Raji (cell line): Measurements from ENCODE around the gene GOSR1.

ENCODE experiments used
- POLR2A ChIP-seq: IDR thresholded peaks from 2 replicates; pipeline ENCODE4 v1.6.1; 2011; ENCODE audit warnings: low read depth, low read length, control low read depth; ENCODE audit not compliant: insufficient read depth

The GOSR1 gene

DNA sequence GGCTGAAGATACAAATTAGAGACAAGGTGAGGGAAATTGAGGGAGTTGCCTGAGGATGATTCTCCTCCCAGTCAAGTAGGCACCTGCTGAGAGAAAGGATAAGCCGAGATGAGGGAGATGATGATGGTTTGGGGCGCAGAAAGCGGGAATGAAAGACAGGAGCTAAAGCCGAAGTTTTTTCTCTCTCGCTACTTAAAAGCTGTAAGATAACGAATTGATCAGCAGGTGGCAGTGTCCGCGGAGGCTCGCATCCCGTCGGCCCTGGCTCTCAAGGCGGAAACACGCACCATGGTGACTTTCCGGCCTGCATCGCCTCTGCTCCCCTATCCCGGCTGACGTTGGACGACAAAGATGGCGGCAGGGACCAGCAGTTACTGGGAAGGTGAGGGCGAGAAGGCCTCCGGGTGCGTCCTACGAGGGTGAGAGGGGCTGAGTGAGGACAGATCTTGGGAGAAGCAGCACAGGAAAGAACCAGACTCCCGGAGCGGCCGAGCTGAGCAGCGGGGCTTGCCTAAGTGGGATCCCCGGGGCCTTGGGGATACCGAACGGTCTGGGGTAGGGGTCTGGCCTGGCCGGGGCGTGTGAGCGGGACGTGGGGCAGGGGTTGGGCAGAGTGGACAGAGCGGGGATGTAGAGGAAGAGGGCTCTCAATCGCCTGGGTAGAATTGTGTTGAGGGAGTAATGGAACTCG lies at the start of gene GOSR1:
GOSR1 (plus strand) TSS at position 326 of the 691 bp plus-strand sequence; CDS start at position 352, 26 bp downstream.
- TF ChIP-seq POLR2A, result peak; percentile 98

DNA sequence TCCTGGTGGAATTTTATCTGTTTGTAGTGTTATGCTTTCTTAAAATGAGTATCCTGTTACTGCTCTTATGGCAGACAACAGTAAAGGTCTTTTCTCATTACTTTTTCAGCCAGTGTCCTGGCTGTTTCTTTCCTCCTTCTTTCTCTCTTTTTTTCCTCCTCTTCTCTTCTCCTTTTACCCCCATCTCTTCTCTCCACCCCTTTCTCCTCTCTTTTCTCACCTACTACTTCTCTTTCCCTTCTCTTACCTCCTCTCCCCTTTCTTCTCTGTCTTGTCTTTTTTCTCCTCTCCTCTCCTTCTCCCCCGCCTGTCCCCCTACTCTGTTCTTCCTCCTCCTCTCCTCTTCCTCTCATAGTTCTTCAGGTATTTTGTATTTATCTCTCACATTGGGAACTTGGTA lies 49.6 kb upstream of the GOSR1 start:
- TF ChIP-seq POLR2A, result no peak

DNA sequence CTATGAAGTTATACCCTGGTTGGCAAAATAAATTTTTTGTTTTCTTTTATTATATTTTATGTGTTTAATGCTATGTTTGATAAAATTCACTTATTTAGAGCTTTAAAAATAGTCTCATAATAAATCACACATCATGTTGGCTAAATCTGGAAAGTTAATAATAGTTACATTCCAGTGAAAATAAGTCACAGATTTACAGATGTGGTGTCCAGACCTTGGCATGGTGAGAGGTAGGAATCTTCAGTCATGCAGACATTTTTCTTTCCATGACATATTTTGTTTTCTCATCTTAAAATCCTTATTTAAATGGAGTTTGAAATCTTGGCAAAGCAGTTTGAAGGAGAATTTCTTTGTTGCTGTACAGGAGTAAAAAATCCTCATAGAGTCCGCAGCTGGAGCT lies 48.1 kb upstream of the GOSR1 start:
- TF ChIP-seq POLR2A, result no peak

DNA sequence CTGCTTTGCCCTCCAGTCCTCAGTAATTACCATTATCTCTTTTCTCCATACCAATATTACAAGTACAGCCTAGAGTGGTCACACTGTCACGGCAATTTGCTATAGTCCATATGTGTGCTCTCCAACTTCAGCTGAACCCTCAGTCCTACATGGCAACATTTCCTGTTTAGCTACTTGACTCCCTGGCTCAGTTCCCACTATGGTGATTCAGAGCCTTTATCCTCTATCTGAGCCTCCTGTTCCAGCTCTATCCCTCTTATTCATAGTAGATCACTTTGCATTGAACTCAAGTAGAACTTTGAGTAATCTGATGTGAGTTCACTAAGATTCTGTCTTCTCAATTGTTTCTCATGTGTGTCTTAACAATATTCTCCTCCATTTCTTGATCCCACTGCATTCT lies 43.7 kb upstream of the GOSR1 start:
- no peak for TF ChIP-seq POLR2A

DNA sequence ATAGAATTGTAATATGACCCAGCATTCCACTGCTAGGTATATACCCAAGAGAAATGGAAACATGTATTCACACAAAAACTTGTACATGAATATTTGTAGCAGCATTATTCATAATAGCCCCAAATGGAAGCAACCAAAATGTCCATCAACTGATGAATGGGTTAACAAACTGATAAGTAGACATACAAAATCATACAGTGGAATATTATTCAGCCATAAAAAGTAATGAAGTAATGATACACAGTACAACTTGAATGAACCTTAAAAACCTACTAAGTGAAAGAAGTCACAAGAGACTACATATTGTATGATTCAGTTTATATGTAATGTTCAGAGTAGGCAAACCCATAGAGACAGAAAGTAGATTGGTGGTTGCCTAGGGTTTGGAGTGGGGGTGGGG lies 40.5 kb upstream of the GOSR1 start:
- no peak for TF ChIP-seq POLR2A

DNA sequence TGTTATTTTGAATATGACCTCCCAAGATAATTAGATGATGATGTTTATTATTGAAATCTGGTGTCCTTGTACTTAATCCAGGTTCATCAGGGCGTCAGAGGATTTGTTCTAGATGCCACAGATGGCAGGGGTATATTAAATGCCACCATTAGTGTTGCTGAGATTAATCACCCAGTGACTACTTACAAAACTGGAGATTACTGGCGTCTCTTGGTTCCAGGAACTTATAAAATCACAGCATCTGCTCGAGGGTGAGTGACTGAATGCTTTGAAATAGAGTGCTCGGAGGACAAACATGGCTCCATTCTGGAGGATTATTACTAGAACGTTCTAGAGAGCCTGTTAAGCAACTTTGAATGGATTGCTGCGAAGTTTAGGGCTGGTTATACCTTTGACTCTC lies 33.5 kb upstream of the GOSR1 start:
- TF ChIP-seq POLR2A, result no peak

DNA sequence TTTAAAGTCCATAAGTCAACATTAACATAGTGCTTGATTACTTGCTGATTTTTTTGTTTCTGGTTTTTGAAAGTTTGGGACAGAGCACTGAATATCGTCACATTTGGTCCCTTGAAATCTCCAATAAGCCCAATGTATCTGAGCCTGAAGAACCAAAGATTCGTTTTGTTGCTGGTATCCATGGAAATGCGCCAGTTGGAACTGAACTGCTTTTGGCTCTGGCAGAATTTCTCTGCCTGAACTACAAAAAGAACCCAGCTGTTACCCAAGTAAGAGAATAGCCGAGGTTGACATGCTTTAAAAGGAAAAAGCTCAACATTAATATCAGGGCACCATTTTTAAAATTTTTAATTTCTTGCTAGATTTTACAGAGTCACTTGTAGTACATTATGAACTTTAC lies 27.7 kb upstream of the GOSR1 start:
- TF ChIP-seq POLR2A, result no peak

DNA sequence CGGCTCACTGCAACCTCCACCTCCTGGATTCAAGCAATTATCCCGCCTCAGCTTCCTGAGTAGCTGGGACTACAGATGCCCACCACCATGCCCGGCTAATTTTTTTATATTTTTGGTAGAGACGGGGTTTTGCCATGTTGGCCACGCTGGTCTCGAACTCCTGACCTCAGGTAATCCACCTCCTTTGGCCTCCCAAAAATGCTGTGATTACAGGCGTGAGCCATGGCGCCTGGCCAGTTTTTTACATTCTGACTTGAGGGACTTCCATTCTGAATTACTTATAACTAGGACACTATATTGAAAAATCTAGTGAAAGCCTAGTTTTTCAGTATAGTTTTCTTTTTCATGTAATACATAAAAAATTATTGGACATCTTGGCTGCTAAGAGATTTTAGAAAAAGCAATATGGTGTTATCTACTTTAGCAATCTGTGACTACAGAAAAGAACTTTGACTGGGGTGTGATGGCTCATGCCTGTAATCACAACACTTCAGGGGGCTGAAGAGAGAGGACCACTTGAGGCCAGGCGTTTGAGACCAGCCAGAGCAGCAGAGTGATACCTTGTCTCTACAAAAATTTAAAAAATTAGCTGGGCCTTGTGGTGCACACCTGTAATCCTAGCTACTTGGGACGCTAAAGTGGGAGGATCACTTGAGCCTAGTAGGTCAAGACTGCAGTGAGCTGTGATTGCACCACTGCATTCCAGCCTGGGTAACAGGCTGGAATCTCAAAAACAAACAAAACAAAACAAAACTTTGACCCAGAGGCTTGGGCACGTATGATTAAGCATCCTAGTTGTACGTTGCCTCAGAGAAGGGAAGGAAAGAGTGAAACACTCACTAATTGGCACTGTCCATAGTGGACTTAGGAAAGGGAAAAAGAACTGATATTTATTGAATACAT lies 26.8 kb upstream of the GOSR1 start:
- no peak for TF ChIP-seq POLR2A

DNA sequence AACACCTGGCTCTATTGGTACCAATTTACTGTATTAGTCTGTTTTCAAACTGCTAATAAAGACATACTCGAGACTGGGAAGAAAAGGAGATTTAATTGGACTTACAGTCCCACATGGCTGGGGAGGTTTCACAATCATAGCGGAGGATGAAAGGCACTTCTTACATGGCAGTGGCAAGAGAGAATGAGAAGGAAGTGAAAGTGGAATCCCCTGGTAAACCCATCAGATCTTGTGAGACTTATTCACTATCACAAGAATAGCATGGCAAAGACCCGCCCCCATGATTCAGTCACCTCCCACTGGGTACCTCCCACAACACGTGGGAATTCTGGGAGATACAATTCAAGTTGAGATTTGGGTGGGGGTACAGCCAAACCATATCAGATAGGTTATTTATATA lies 22.6 kb upstream of the GOSR1 start:
- no peak for TF ChIP-seq POLR2A

DNA sequence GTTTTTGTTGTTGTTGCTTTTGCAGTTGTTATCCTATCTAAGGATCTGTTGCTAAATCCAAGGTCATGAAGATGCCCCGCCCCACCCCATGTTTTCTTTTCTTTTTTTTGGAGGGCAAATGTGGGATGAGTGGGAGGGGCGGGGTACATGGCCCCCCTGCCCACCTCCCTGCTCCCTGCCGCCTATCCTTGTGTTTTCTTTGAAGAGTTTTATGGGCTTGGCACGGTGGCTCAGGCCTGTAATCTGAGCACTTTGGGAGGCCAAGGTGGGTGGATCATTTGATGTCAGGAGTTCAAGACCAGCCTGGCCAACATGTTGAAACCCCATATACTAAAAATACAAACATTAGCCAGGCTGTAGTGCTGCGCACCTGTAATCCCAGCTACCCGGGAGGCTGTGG lies 18.8 kb upstream of the GOSR1 start:
- no peak for TF ChIP-seq POLR2A

DNA sequence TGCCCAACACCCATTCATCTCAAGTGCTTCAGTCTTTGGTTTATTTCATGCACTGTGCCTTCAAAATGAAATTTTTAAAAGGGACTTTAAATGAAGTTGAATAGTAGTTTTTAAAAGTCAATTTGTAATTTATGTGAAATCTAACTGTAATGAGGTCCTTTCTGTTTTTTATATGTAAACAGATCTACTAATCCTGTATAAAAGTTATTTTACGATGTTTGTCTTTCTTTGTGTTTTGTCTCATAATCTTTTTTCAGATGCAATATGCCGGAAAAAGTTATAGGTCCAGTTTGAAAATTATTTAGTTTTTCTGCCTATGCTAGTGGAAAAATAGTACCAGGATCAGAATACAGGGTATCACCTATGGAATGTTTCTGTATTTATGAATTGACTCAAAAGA lies 8.7 kb upstream of the GOSR1 start:
- no peak for TF ChIP-seq POLR2A

DNA sequence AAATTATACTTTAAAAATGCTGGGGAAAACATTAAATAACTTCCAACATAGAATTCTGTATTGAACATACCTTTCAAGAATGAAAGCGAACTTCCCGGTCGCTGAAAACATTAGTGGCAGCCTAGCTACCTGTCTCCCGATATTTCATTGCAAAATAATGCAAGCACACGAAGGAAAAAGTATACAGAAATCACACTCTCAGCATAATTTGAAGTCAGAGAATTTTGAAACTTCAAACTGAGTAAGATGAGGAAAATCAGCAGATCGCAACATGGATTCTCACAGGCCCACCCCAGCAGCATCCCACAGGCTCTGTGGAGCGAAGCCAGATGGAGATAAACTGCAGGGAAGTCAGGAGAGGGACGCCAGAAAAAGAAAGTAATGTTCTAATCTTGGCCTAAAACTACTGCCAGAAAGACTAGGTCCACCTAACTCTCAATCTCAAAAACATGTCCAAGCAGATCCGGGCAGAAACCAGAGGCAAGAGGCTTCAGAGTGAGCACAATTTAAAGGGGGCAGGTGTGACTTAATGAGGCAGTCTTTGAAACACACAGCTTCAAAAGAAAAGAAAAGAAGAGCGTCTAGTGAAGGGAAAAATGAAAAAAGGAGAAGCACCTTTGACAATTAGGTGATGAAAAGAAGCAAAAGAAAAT lies 4.8 kb upstream of the GOSR1 start:
- no peak for TF ChIP-seq POLR2A

DNA sequence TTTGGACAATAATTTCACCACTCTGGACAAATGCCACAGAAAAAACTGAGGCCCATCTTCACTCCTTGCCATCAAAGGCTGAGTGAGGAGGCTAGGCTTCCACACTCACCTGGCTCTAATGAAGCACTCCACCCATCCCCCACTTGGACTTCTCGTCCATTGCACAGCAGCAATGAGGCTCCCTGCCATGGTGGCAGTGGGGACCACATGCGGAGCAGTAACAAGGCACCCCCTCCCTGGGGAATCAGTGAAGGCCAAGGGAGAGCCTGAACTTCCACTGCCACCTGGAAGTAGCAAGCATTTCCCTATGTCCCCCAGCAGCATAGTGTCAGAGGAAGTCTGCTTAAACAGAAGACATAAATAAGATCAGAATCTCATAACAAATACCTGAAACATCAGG lies 2.0 kb upstream of the GOSR1 start:
- TF ChIP-seq POLR2A, result no peak

DNA sequence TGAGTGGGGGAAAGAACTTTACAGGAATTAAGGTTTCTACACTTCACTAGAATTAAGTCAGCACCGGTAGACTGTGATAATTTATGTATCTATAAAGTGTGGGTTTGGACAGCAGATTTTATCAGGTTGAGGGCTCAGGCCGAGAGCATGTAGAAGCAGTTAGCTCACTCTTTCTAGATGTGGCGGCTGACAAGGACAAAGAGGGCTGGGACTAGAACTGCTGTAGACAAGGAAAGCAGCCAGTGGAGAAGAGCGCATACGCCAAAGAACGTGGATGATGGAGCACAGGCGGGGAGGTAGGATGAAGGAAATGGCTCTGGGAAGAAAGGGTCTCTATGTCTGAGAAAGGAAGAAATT lies 504 bp upstream of the GOSR1 start:
- TF ChIP-seq POLR2A, result no peak

DNA sequence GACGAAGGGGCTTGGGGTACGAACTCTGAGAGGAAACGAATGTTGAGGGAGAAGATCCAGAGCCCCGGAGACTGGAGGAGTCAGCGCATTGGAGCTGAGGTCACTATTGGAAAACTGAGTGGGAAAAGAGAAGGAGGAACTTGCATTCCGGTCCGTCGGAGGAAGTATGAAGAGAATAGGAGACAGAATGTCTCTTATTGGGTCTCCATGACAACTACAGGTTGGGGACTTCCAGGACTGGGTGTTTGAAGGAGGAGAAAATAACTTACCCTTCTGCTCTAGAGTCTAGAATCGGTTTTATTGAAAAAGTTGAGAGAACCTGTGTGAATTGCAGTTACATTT lies 537 bp downstream of the GOSR1 start:
- TF ChIP-seq POLR2A, result no peak

DNA sequence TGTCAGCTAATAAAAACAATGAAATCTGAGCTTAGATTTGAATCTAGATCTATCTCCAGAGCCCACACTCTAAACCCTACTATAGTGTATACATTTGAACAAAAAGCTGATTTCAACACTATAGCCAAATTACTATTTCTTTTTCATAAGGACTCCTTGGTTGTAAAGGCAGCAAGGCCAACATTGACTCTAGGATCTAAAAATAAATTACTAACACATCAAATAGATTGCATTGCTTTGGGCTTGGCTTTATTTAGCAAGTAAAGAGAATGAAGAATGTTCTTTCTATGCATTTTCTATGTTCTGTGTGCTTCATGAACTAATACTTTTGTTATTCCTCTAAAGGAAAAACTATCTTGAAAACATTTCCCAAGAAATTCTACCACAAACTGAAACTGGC lies 5.3 kb downstream of the GOSR1 start:
- TF ChIP-seq POLR2A, result no peak
